T-helper 2 cell treated with Interferon-gamma antibody and Interleukin-4, amounts not matched to agents 100 ng/mL and 5 ng/mL, for 36 hours (primary cell): ENCODE results near the gene CDK10. TPM values are rescaled to one million over a fixed set of nuclear protein-coding genes. Genes with fewer than 3 reads are reported as not detected.
"Not testable (repeated sequence)": the region's sequence is repeated elsewhere in the genome, so short reads cannot be mapped to it uniquely, and the experiment has no call there.

Experiments used
- intact Hi-C: fragments of 100-400 bp; cut with micrococcal nuclease; formaldehyde crosslinking; loops from one replicate; pipeline ENCODE4 v1.15.1; 2023
- total RNA-seq: library from RNA; stranded (reverse); gene quantifications from 2 replicates; pipeline ENCODE4 v1.2.3, GENCODE V29; 2022

Gene CDK10
- total RNA-seq = 91.5 and 96.3 TPM in 2 replicates

GRCh38 chr16:89686520-89687091, at the start of gene CDK10:
Gene CDK10 (plus strand): TSS chr16:89686689. CDS start chr16:89686711, 22 bp downstream.
- intact Hi-C loops = loop anchor here (1.0 kb wide), 2 partner anchors 14 to 29 kb away; partner anchors contain the start of genes CHMP1A and SPATA33

GRCh38 chr16:89637379-89637778, 49.1 kb upstream of the CDK10 start:
- intact Hi-C loops = no loop called here

GRCh38 chr16:89638455-89638854, 48.0 kb upstream of the CDK10 start:
- intact Hi-C loops = no loop called here

- intact Hi-C loops = no loop called here
Observed at GRCh38 chr16:89639385-89639784, 47.1 kb upstream of the CDK10 start.

GRCh38 chr16:89641458-89642119, 44.9 kb upstream of the CDK10 start:
- intact Hi-C loops = loop anchor here (1.0 kb wide), 1 partner anchor 67 kb away; no protein-coding TSS in a partner anchor

- intact Hi-C loops = no loop called here
Observed at GRCh38 chr16:89642574-89642973, 43.9 kb upstream of the CDK10 start.

GRCh38 chr16:89643769-89644300, 42.7 kb upstream of the CDK10 start:
- intact Hi-C loops = no loop called here

- intact Hi-C loops = no loop called here
Observed at GRCh38 chr16:89645122-89645521, 41.4 kb upstream of the CDK10 start.

- intact Hi-C loops = no loop called here
Observed at GRCh38 chr16:89646270-89646669, 40.2 kb upstream of the CDK10 start.

- intact Hi-C loops = no loop called here
Observed at GRCh38 chr16:89646906-89647305, 39.6 kb upstream of the CDK10 start.

GRCh38 chr16:89651584-89651983, 34.9 kb upstream of the CDK10 start:
- intact Hi-C loops = no loop called here

GRCh38 chr16:89653656-89654295, 32.7 kb upstream of the CDK10 start:
- intact Hi-C loops = no loop called here

- intact Hi-C loops = loop anchor here (5.0 kb wide), 4 partner anchors 47 to 413 kb away; partner anchors contain the start of genes RPL13, SPATA2L, VPS9D1 and ZNF276
Observed at GRCh38 chr16:89655062-89655643, 31.3 kb upstream of the CDK10 start.

GRCh38 chr16:89656435-89657121, 29.9 kb upstream of the CDK10 start:
- intact Hi-C loops = loop anchor here (1.0 to 5.0 kb wide), 5 partner anchors 30 to 414 kb away; partner anchors contain the start of genes CDK10, RPL13, SPATA2L and VPS9D1

GRCh38 chr16:89657442-89658220, 28.9 kb upstream of the CDK10 start, which contains the start of the genes CHMP1A and SPATA33:
Gene CHMP1A (minus strand): TSS chr16:89657708. CDS start chr16:89657588, 120 bp downstream.
Gene SPATA33 (plus strand): TSS chr16:89657836. CDS start chr16:89657912, 76 bp downstream.
- intact Hi-C loops = loop anchor here (1.0 to 5.0 kb wide), 5 partner anchors 29 to 415 kb away; partner anchors contain the start of genes CDK10, RPL13, SPATA2L and VPS9D1

- intact Hi-C loops = loop anchor here (5.0 kb wide), 4 partner anchors 44 to 416 kb away; partner anchors contain the start of genes RPL13, SPATA2L, VPS9D1 and ZNF276
Observed at GRCh38 chr16:89658221-89658879, 28.1 kb upstream of the CDK10 start.

GRCh38 chr16:89660146-89660545, 26.3 kb upstream of the CDK10 start:
- intact Hi-C loops = no loop called here

GRCh38 chr16:89661215-89661614, 25.3 kb upstream of the CDK10 start:
- intact Hi-C loops = no loop called here

- intact Hi-C loops = not testable (repeated sequence)
Observed at GRCh38 chr16:89664238-89664637, 22.3 kb upstream of the CDK10 start.
